ENCODE results near the gene POFUT2. TPM values are rescaled to one million over a fixed set of nuclear protein-coding genes. Genes with fewer than 3 reads are reported as not detected.

The POFUT2 gene
- total RNA-seq, 2 experiments from 2014 or later = 11.7 to 12.4 TPM

DNA sequence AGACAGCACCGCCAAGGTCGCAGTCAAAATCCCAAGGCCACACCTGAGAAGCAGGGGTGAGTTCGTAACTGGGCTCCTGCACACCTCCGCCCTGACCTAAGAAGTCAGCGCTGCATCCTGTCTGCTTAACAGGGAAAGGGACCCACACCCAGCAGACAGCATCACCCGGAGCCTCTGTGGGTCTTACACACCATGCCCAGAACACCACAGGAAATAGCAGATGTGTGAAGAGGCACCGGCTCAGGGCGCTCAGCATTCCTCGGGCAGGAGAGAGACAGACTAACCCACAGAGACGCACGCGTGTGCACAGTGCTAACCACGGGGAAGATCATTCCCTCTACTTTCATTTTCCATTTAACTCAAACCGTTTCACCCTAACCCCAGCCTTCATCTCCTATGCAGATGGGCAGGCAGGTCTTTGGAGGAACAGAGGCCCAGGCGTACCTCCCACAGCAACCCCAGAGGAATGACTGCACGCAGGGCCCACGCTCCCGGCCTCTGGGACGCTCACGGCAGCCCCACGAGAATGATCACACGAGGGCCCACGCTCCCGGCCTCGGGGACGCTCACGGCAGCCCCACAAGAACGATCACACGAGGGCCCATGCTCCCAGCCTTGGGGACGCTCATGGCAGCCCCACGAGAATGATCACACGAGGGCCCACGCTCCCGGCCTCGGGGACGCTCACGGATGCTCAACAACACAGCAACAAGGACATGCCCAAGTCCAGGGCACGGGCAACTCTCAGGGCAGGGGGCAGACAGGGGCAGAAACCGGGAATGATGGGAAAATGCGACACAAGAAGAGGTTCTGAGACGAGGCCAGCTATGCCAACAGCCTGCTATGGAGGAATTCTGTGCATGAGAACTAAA lies 20.9 kb downstream of the POFUT2 start:
- H3K4me3 Mint-ChIP-seq = no peak overlapping the region
- peaks cover 20% of the 10 kb centered on the region for H3K4me1 Mint-ChIP-seq (ENCODE audit: low read depth)
- peak; percentile 53 for DNase-seq
- ChIA-PET CTCF (no interaction called here), POLR2A (no interaction called here)
- H3K27me3 Mint-ChIP-seq = no peaks in the 10 kb centered on the region
- intact Hi-C loops (cut with micrococcal nuclease) = no loop called here
- TF ChIP-seq CTCF (IDR thresholded peaks at IDR 0.05) = no peak
- H3K27ac Mint-ChIP-seq = peak overlapping the region; percentile 34
- H3K9me3 Mint-ChIP-seq = no peaks in the 10 kb centered on the region
- peaks cover 17% of the 10 kb centered on the region for H3K36me3 Mint-ChIP-seq (ENCODE audit: low read depth)
- ATAC-seq = peak; percentile 84

GRCh38 chr21:45265721-45266517 lies 21.8 kb downstream of the POFUT2 start:
- ATAC-seq (no peak), DNase-seq (no peak)
- Mint-ChIP-seq H3K9me3 (no peaks in the 10 kb centered on the region), H3K4me1 (ENCODE audit: low read depth) (peaks cover 20% of the 10 kb centered on the region), H3K4me3 (no peak overlapping the region), H3K27me3 (no peaks in the 10 kb centered on the region), H3K36me3 (ENCODE audit: low read depth) (peaks cover 17% of the 10 kb centered on the region), H3K27ac (no peak overlapping the region)
- ChIA-PET POLR2A (no interaction called here), CTCF (no interaction called here)
- TF ChIP-seq CTCF (IDR thresholded peaks at IDR 0.05) = no peak
- intact Hi-C loops (cut with micrococcal nuclease) = no loop called here

GRCh38 chr21:45264912-45265515 lies 22.7 kb downstream of the POFUT2 start:
- Mint-ChIP-seq H3K9me3 (no peaks in the 10 kb centered on the region), H3K27ac (no peak overlapping the region), H3K36me3 (ENCODE audit: low read depth) (peaks cover 17% of the 10 kb centered on the region), H3K4me1 (ENCODE audit: low read depth) (peaks cover 20% of the 10 kb centered on the region), H3K4me3 (no peak overlapping the region), H3K27me3 (no peaks in the 10 kb centered on the region)
- no peak for TF ChIP-seq CTCF (IDR thresholded peaks at IDR 0.05)
- no peak for DNase-seq
- CTCF ChIA-PET = no interaction called here
- no peak for ATAC-seq
- intact Hi-C loops (cut with micrococcal nuclease) = no loop called here
- POLR2A ChIA-PET = no interaction called here

- Mint-ChIP-seq H3K9me3 (no peaks in the 10 kb centered on the region), H3K4me3 (no peak overlapping the region), H3K27ac (no peak overlapping the region), H3K36me3 (ENCODE audit: low read depth) (peaks cover 17% of the 10 kb centered on the region), H3K4me1 (ENCODE audit: low read depth) (peaks cover 20% of the 10 kb centered on the region), H3K27me3 (no peaks in the 10 kb centered on the region)
- CTCF ChIA-PET = no interaction called here
- POLR2A ChIA-PET = interaction anchor here (0.6 to 0.9 kb wide), 2 partner anchors 23 to 32 kb away, joined by 3 read pairs; partner anchors contain the start of gene POFUT2
- no peak for ATAC-seq
- intact Hi-C loops (cut with micrococcal nuclease) = no loop called here
- no peak for DNase-seq
- no peak for TF ChIP-seq CTCF (IDR thresholded peaks at IDR 0.05)
Observed at GRCh38 chr21:45264146-45264911, 23.4 kb downstream of the POFUT2 start.
